PC-3 (cell line): ENCODE data around the gene AGAP1. TPM values are rescaled to one million over a fixed set of nuclear protein-coding genes. Genes with fewer than 3 reads are reported as not detected.

ENCODE experiments used
- ATAC-seq: fragments of 200-7000 bp; cut with Tn5 transposase; 2 replicates; pipeline ENCODE4 v1.9.1; 2020; ENCODE audit warnings: mild to moderate bottlenecking, moderate library complexity
- BruUV-seq: library from RNA; stranded (reverse); fragments of 400-500 nt; replicated peaks from 2 replicates; lab custom pipeline; 2021; lab: Mats Ljungman, UMichigan
- CTCF ChIA-PET: fragments of 300-600 bp; sonication (Branson Sonifier 250); formaldehyde crosslinking; loops from one replicate; lab custom pipeline; 2022; ENCODE audit warnings: antibody characterized with exemption; lab: Charles Lee
- POLR2A ChIA-PET: fragments of 300-600 bp; sonication (Branson Sonifier 250); formaldehyde crosslinking; loops from one replicate; lab custom pipeline; 2022; ENCODE audit warnings: antibody characterized with exemption; ENCODE audit not compliant: unreplicated experiment; lab: Charles Lee
- DNase-seq: peaks from one replicate; pipeline ENCODE4 v3.0.0-alpha.2; 2015
- H2AFZ ChIP-seq: fragments of 300-600 bp; sonication (generic); 2 replicates; pipeline ENCODE4 v1.6.0; 2016; ENCODE audit warnings: antibody characterized with exemption, low read length
- H3F3A ChIP-seq: fragments of 300-600 bp; sonication (generic); one replicate; pipeline ENCODE4 v1.6.0; 2017; ENCODE audit warnings: antibody characterized with exemption, low read length, control low read depth, mild to moderate bottlenecking; ENCODE audit not compliant: unreplicated experiment
- H3K27ac ChIP-seq: fragments of 300-600 bp; sonication (generic); 2 replicates; pipeline ENCODE4 v1.5.1; 2016; ENCODE audit warnings: mild to moderate bottlenecking, low read length
- H3K27me3 ChIP-seq: fragments of 300-600 bp; sonication (generic); 2 replicates; pipeline ENCODE4 v1.6.1; 2016; ENCODE audit warnings: low read length, mixed read lengths
- H3K36me3 ChIP-seq: fragments of 300-600 bp; sonication (generic); 2 replicates; pipeline ENCODE4 v1.6.1; 2016; ENCODE audit warnings: low read depth, mixed run types, low read length, mixed read lengths
- H3K4me1 ChIP-seq: fragments of 300-600 bp; sonication (generic); 2 replicates; pipeline ENCODE4 v1.5.1; 2016; ENCODE audit warnings: low read length; ENCODE audit not compliant: insufficient read depth
- H3K4me2 ChIP-seq: fragments of 300-600 bp; sonication (generic); 2 replicates; pipeline ENCODE4 v1.6.0; 2016; ENCODE audit warnings: low read length
- H3K4me3 ChIP-seq: fragments of 300-600 bp; sonication (generic); 2 replicates; pipeline ENCODE4 v1.5.1; 2016; ENCODE audit warnings: mild to moderate bottlenecking, low read length, mixed read lengths
- H3K79me2 ChIP-seq: fragments of 300-600 bp; sonication (generic); 2 replicates; pipeline ENCODE4 v1.6.1; 2017; ENCODE audit warnings: low read length, mixed read lengths
- H3K9ac ChIP-seq: fragments of 300-600 bp; sonication (generic); 2 replicates; pipeline ENCODE4 v1.6.0; 2016; ENCODE audit warnings: mild to moderate bottlenecking, low read length
- H3K9me2 ChIP-seq: fragments of 300-600 bp; sonication (generic); replicated peaks from 2 replicates; pipeline ENCODE4 v1.6.1; 2016; ENCODE audit warnings: mixed run types, low read length, mixed read lengths
- H3K9me3 ChIP-seq: fragments of 300-600 bp; sonication (generic); 2 replicates; pipeline ENCODE4 v1.6.1; 2016; ENCODE audit warnings: low read length, mixed read lengths
- H4K20me1 ChIP-seq: fragments of 300-600 bp; sonication (generic); 2 replicates; pipeline ENCODE4 v1.6.1; 2016; ENCODE audit warnings: low read length, mixed read lengths
- EZH2 ChIP-seq: fragments of 300-600 bp; sonication (generic); IDR thresholded peaks from one replicate; pipeline ENCODE4 v1.6.1; 2017; ENCODE audit warnings: antibody characterized with exemption, mild to moderate bottlenecking, low read length; ENCODE audit not compliant: unreplicated experiment
- EZH2phosphoT487 ChIP-seq: fragments of 300-600 bp; sonication (generic); IDR thresholded peaks from 2 replicates; pipeline ENCODE4 v1.6.1; 2018; ENCODE audit warnings: mild to moderate bottlenecking, antibody characterized with exemption, low read length, borderline replicate concordance
- intact Hi-C: fragments of 100-400 bp; cut with micrococcal nuclease; formaldehyde crosslinking; loops from 2 replicates; pipeline ENCODE4 v1.9.0; 2023
- total RNA-seq: library from RNA; depleted of rRNA; stranded (reverse); fragments of >200 nt; gene quantifications from 2 replicates; pipeline ENCODE4 v1.2.3, GENCODE V29; 2014
- TF ChIP-seq, protein P1 (sequence below): fragments of 300-600 bp; sonication (generic); conservative IDR thresholded peaks from 2 replicates; pipeline ENCODE4 v1.5.1; 2017; ENCODE audit warnings: antibody characterized with exemption, low read depth, mild to moderate bottlenecking, low read length

Gene AGAP1
- total RNA-seq, 1 experiment from 2014 or later, result 31.0 TPM

- Histone ChIP-seq H3K4me3 (no peak overlapping the region), H4K20me1 (no peaks in the 10 kb centered on the region), H3K36me3 (no peaks in the 10 kb centered on the region), H3K27ac (no peak overlapping the region), H3F3A (no peaks in the 10 kb centered on the region), H3K27me3 (no peaks in the 10 kb centered on the region), H3K9ac (no peak overlapping the region), H3K9me2 (no peaks in the 10 kb centered on the region), H3K9me3 (no peaks in the 10 kb centered on the region), H2AFZ (no peak overlapping the region), H3K4me1 (no peaks in the 10 kb centered on the region), H3K4me2 (no peak overlapping the region), H3K79me2 (peaks cover 16% of the 10 kb centered on the region)
- no peak for DNase-seq
- POLR2A ChIA-PET, result no interaction called here
- TF ChIP-seq, protein P1, sequence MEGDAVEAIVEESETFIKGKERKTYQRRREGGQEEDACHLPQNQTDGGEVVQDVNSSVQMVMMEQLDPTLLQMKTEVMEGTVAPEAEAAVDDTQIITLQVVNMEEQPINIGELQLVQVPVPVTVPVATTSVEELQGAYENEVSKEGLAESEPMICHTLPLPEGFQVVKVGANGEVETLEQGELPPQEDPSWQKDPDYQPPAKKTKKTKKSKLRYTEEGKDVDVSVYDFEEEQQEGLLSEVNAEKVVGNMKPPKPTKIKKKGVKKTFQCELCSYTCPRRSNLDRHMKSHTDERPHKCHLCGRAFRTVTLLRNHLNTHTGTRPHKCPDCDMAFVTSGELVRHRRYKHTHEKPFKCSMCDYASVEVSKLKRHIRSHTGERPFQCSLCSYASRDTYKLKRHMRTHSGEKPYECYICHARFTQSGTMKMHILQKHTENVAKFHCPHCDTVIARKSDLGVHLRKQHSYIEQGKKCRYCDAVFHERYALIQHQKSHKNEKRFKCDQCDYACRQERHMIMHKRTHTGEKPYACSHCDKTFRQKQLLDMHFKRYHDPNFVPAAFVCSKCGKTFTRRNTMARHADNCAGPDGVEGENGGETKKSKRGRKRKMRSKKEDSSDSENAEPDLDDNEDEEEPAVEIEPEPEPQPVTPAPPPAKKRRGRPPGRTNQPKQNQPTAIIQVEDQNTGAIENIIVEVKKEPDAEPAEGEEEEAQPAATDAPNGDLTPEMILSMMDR, result no peak
- no peak for TF ChIP-seq EZH2phosphoT487
- no peak for TF ChIP-seq EZH2
- CTCF ChIA-PET, result no interaction called here
- intact Hi-C loops, result no loop called here
- BruUV-seq, result no TSS peak
- peak; percentile 21; the same call in 1 of the 2 replicates for ATAC-seq
Measured at GRCh38 chr2:236161082-236161462, 667.2 kb downstream of the AGAP1 start.

DNA sequence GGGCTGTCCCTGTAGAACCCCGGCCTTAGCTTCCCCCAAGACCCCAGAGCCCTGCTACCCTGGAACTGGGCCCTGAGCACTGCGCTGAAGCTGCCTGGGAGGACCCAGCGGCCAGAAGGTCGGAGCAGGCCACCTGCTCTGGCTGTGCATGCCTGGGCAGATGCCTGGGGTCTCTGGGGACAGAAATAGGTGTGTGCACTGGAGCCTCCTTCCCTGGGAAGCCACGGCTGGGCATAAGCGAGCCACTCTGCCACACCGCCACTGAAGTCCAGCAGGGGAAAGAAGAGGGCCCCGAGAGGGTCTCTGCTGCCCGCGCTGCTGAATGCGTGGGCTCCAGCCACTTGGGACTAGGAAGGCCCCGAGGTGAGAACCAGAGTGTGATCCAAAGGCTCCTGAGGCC lies 667.7 kb downstream of the AGAP1 start:
- intact Hi-C loops, result no loop called here
- H3K27ac ChIP-seq, result no peak overlapping the region
- no peaks in the 10 kb centered on the region for H3F3A ChIP-seq
- H3K9ac ChIP-seq, result no peak overlapping the region
- no peak for DNase-seq
- H3K36me3 ChIP-seq, result no peaks in the 10 kb centered on the region
- no peaks in the 10 kb centered on the region for H3K9me2 ChIP-seq
- TF ChIP-seq EZH2phosphoT487, result no peak
- no peak for TF ChIP-seq EZH2
- TF ChIP-seq, protein P1, result no peak
- no peaks in the 10 kb centered on the region for H3K9me3 ChIP-seq
- H3K79me2 ChIP-seq, result peaks cover 20% of the 10 kb centered on the region
- POLR2A ChIA-PET, result no interaction called here
- ATAC-seq, result 0 out of 2 replicates have a peak, but pooled peaks have one; percentile 4
- no TSS peak for BruUV-seq
- H3K4me3 ChIP-seq, result no peak overlapping the region
- no peak overlapping the region for H2AFZ ChIP-seq
- no peaks in the 10 kb centered on the region for H3K4me1 ChIP-seq
- H4K20me1 ChIP-seq, result no peaks in the 10 kb centered on the region
- no peak overlapping the region for H3K4me2 ChIP-seq
- CTCF ChIA-PET, result no interaction called here
- no peaks in the 10 kb centered on the region for H3K27me3 ChIP-seq

- ATAC-seq (no peak; the same call in 1 of the 2 replicates), DNase-seq (no peak)
- Histone ChIP-seq H4K20me1 (no peaks in the 10 kb centered on the region), H3K27ac (no peak overlapping the region), H3K9me2 (no peaks in the 10 kb centered on the region), H3K27me3 (no peaks in the 10 kb centered on the region), H3K9me3 (no peaks in the 10 kb centered on the region), H3K79me2 (peaks cover 27% of the 10 kb centered on the region), H3K36me3 (no peaks in the 10 kb centered on the region), H3K4me3 (no peak overlapping the region), H3K4me2 (no peak overlapping the region), H3K9ac (no peak overlapping the region), H3F3A (no peaks in the 10 kb centered on the region), H3K4me1 (no peaks in the 10 kb centered on the region), H2AFZ (no peak overlapping the region)
- intact Hi-C loops, result no loop called here
- POLR2A ChIA-PET, result no interaction called here
- BruUV-seq, result no TSS peak
- CTCF ChIA-PET, result interaction anchor here (0.6 kb wide), 1 partner anchor 229 kb away, joined by 7 read pairs; no protein-coding TSS in a partner anchor
- TF ChIP-seq, protein P1, result no peak
- TF ChIP-seq EZH2phosphoT487 (no peak), EZH2 (no peak)
Measured at GRCh38 chr2:236162031-236162845, 668.4 kb downstream of the AGAP1 start.
